SK-N-MC (cell line): Measurements from ENCODE around the gene FSTL4.

Source experiments
- EZH2 ChIP-seq: fragments of 200-600 bp; sonication (generic); IDR thresholded peaks from one replicate; pipeline ENCODE4 v1.6.1; 2017; ENCODE audit warnings: antibody characterized with exemption
- POLR2AphosphoS5 ChIP-seq: IDR thresholded peaks from 2 replicates; pipeline ENCODE4 v1.6.1; 2012; ENCODE audit warnings: mild to moderate bottlenecking, low read depth, low read length, borderline replicate concordance

GRCh38 chr5:133456933-133457402 is 155.4 kb downstream of the FSTL4 start:
- TF ChIP-seq EZH2 (no peak), POLR2AphosphoS5 (no peak)
